ENCODE measurements around the gene AUP1. TPM values are rescaled to one million over a fixed set of nuclear protein-coding genes. Genes with fewer than 3 reads are reported as not detected.
A peak's percentile ranks its signal among the peaks of the same experiment; 100 is the strongest.

AUP1 gene
- total and polyA plus RNA-seq, 11 donors, result 33.6 to 168 (median 56.4) TPM

DNA sequence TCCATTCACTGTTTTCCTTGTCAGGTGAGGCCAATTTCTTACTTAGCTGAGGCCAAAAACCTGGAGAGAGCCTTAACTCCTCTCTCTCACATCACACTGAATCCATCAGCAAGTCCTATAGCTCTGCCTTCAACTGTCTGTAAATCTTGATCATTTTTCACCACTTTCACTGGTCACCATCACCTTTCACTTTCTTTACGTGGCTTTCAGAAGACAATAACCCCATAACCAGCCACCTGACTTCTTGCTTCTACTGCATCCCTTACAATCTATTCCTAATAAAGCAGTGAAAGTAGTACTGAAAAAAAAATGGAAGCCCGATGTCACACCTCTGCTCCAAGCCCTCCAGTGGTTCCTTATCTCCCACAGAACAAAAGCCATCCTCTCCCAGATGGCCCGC lies 16.5 kb upstream of the AUP1 start:
- no peak overlapping the region for H3K4me3 ChIP-seq
- DNase-seq (no peak), ATAC-seq (no peak)
- H3K27me3 ChIP-seq, result peaks cover 0 to 4% (median 0%) of the 10 kb centered on the region in 9 donors
- H3K36me3 ChIP-seq, result peaks cover 0 to 3% (median 0%) of the 10 kb centered on the region in 9 donors
- no peaks in the 10 kb centered on the region for H3K9me3 ChIP-seq
- no peak for TF ChIP-seq POLR2A (IDR thresholded peaks at IDR 0.05)
- TF ChIP-seq CTCF (IDR thresholded peaks at IDR 0.05), result no peak
- intact Hi-C loops (cut with DNase I), result loop anchor here in 1 of 10 donors (2.0 kb wide), 1 partner anchor 15 kb away; no protein-coding TSS in a partner anchor
- peaks cover 0 to 21% (median 17%) of the 10 kb centered on the region in 12 donors for H3K4me1 ChIP-seq
- 73 to 84% (median 77%) methylated on average over 3 of the region's 3 CpGs for WGBS, 4 donors
- H3K27ac ChIP-seq, result no peak overlapping the region

GRCh38 chr2:74544634-74545033 lies 15.1 kb upstream of the AUP1 start:
- no peaks in the 10 kb centered on the region for H3K9me3 ChIP-seq
- no peaks in the 10 kb centered on the region for H3K36me3 ChIP-seq
- H3K27ac ChIP-seq, result no peak overlapping the region
- H3K27me3 ChIP-seq, result peaks cover 0 to 2% (median 0%) of the 10 kb centered on the region in 9 donors
- peaks cover 0 to 28% (median 19%) of the 10 kb centered on the region in 12 donors for H3K4me1 ChIP-seq
- DNase-seq (no peak), ATAC-seq (no peak)
- no peak for TF ChIP-seq POLR2A (IDR thresholded peaks at IDR 0.05)
- TF ChIP-seq CTCF (IDR thresholded peaks at IDR 0.05), result peak in 1 of 12 donors; percentile 13
- 85 to 92% (median 89%) methylated on average over 3 of the region's 3 CpGs for WGBS, 4 donors
- intact Hi-C loops (cut with DNase I), result no loop called here
- H3K4me3 ChIP-seq, result no peak overlapping the region

- H3K4me1 ChIP-seq, result peaks cover 0 to 14% (median 5%) of the 10 kb centered on the region in 12 donors
- H3K36me3 ChIP-seq, result no peaks in the 10 kb centered on the region
- no peaks in the 10 kb centered on the region for H3K9me3 ChIP-seq
- no peaks in the 10 kb centered on the region for H3K27me3 ChIP-seq
- intact Hi-C loops (cut with DNase I), result no loop called here
- ATAC-seq (peak in 1 of 4 donors; percentile 42), DNase-seq (no peak)
- H3K27ac ChIP-seq, result no peak overlapping the region
- TF ChIP-seq POLR2A (IDR thresholded peaks at IDR 0.05), result no peak
- TF ChIP-seq CTCF (IDR thresholded peaks at IDR 0.05), result no peak
- WGBS, 4 donors, result 59 to 72% (median 68%) methylated on average over 1 of the region's 1 CpG
- H3K4me3 ChIP-seq, result no peak overlapping the region
These were observed 13.5 kb upstream of the AUP1 start for GRCh38 chr2:74542978-74543377.

DNA sequence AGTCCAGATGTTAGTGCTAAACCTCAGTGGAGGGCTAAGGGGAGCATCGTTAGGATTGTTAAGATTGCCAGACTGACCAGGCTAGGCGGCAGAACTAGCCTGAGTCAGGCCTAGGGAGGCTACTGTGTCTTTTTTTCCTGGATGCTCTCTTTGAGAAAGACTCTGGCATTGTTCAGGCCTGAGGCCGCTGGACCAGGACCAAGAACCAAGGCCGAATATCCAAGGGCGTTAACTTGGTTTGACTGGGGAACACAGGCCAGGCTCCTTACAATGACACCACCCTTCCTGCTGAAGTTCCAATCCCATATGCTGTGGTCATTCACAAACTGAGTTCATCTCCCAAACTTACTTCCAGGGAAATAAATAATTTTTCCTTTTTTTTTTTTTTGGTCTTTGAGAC lies 10.8 kb upstream of the AUP1 start:
- Histone ChIP-seq H3K27me3 (no peaks in the 10 kb centered on the region), H3K36me3 (no peaks in the 10 kb centered on the region)
- 36 to 58% (median 54%) methylated on average over 5 of the region's 5 CpGs for WGBS, 4 donors

More for the DNA sequence above, 10.8 kb upstream of the AUP1 start:
- intact Hi-C loops (cut with DNase I), result no loop called here
- Histone ChIP-seq H3K4me3 (no peak overlapping the region), H3K4me1 (peaks cover 0 to 13% (median 5%) of the 10 kb centered on the region in 12 donors), H3K9me3 (no peaks in the 10 kb centered on the region), H3K27ac (peak overlapping the region in 11 of 12 donors; percentile 33 to 82 (median 70))
- ATAC-seq, result peak; percentile 83 to 95 (median 88)
- peak in 4 of 5 donors; percentile 67 to 83 (median 78) for DNase-seq
- TF ChIP-seq CTCF (IDR thresholded peaks at IDR 0.05) (no peak), POLR2A (IDR thresholded peaks at IDR 0.05) (no peak)

All from heart left ventricle (tissue), 16 donors.